NT2/D1 (cell line): ENCODE measurements around the gene POU6F2.
"Not testable (repeated sequence)": the region's sequence is repeated elsewhere in the genome, so short reads cannot be mapped to it uniquely, and the experiment has no call there.

Source experiments
- DNase-seq: peaks from one replicate; pipeline ENCODE4 v3.0.0-alpha.2; 2011; ENCODE audit warnings: low read depth, low spot score
- H3K27me3 ChIP-seq: 2 replicates; pipeline ENCODE4 v1.6.0; 2011; ENCODE audit warnings: mild to moderate bottlenecking; ENCODE audit not compliant: insufficient read length, insufficient read depth
- H3K36me3 ChIP-seq: 2 replicates; pipeline ENCODE4 v1.6.1; 2011; ENCODE audit warnings: mild to moderate bottlenecking, low read length, mixed read lengths; ENCODE audit not compliant: insufficient read depth, insufficient read length
- H3K4me1 ChIP-seq: 2 replicates; pipeline ENCODE4 v1.5.1; 2011; ENCODE audit not compliant: insufficient read depth, insufficient read length
- H3K4me3 ChIP-seq: 2 replicates; pipeline ENCODE4 v1.5.1; 2011; ENCODE audit warnings: low read depth; ENCODE audit not compliant: insufficient read length
- H3K9ac ChIP-seq: 2 replicates; pipeline ENCODE4 v1.6.0; 2011; ENCODE audit warnings: low read depth; ENCODE audit not compliant: insufficient read length
- H3K9me3 ChIP-seq: 2 replicates; pipeline ENCODE4 v1.5.1; 2011; ENCODE audit warnings: mild to moderate bottlenecking, low read length; ENCODE audit not compliant: insufficient read depth
- SUZ12 ChIP-seq: IDR thresholded peaks from 2 replicates; pipeline ENCODE4 v1.6.1; 2011; ENCODE audit not compliant: insufficient read length, insufficient read depth; ENCODE audit errors: extremely low read depth
- YY1 ChIP-seq: IDR thresholded peaks from 2 replicates; pipeline ENCODE4 v1.6.1; 2011; ENCODE audit not compliant: insufficient read length, insufficient read depth
- ZNF274 ChIP-seq: IDR thresholded peaks from 2 replicates; pipeline ENCODE4 v1.6.1; 2011; ENCODE audit warnings: mild to moderate bottlenecking, low read depth, low read length

POU6F2 gene

GRCh38 chr7:38978491-38978890 lies 782 bp downstream of the POU6F2 start:
- TF ChIP-seq YY1, result no peak
- TF ChIP-seq ZNF274, result no peak
- no peak for TF ChIP-seq SUZ12
- no peak overlapping the region for H3K4me3 ChIP-seq

GRCh38 chr7:38992203-38992602 lies 14.5 kb downstream of the POU6F2 start:
- H3K4me1 ChIP-seq, result no peaks in the 10 kb centered on the region
- no peak for DNase-seq
- H3K4me3 ChIP-seq, result no peak overlapping the region
- H3K36me3 ChIP-seq, result no peaks in the 10 kb centered on the region
- TF ChIP-seq ZNF274 (no peak), YY1 (no peak), SUZ12 (no peak)
- H3K27me3 ChIP-seq, result no peaks in the 10 kb centered on the region
- no peaks in the 10 kb centered on the region for H3K9me3 ChIP-seq
- H3K9ac ChIP-seq, result no peak overlapping the region

More at GRCh38 chr7:38978491-38978890, 782 bp downstream of the POU6F2 start:
- no peaks in the 10 kb centered on the region for H3K4me1 ChIP-seq
- no peak for DNase-seq
- no peaks in the 10 kb centered on the region for H3K36me3 ChIP-seq
- peaks cover 33% of the 10 kb centered on the region for H3K27me3 ChIP-seq
- H3K9me3 ChIP-seq, result no peaks in the 10 kb centered on the region
- H3K9ac ChIP-seq, result peak overlapping the region; percentile 39

- Histone ChIP-seq H3K27me3 (no peaks in the 10 kb centered on the region), H3K36me3 (peaks cover 5% of the 10 kb centered on the region), H3K9ac (no peak overlapping the region), H3K4me1 (no peaks in the 10 kb centered on the region), H3K9me3 (no peaks in the 10 kb centered on the region), H3K4me3 (no peak overlapping the region)
- DNase-seq, result no peak
- TF ChIP-seq ZNF274, result no peak
- no peak for TF ChIP-seq YY1
- TF ChIP-seq SUZ12, result no peak
Measured at GRCh38 chr7:39001595-39001994, 23.9 kb downstream of the POU6F2 start.

GRCh38 chr7:39002755-39003154 lies 25.0 kb downstream of the POU6F2 start:
- no peaks in the 10 kb centered on the region for H3K9me3 ChIP-seq
- DNase-seq, result no peak
- no peaks in the 10 kb centered on the region for H3K27me3 ChIP-seq
- no peak overlapping the region for H3K4me3 ChIP-seq
- peaks cover 5% of the 10 kb centered on the region for H3K36me3 ChIP-seq
- H3K4me1 ChIP-seq, result no peaks in the 10 kb centered on the region
- no peak overlapping the region for H3K9ac ChIP-seq
- TF ChIP-seq SUZ12, result no peak
- TF ChIP-seq YY1, result no peak
- no peak for TF ChIP-seq ZNF274

GRCh38 chr7:39005036-39005435 lies 27.3 kb downstream of the POU6F2 start:
- H3K9me3 ChIP-seq, result no peaks in the 10 kb centered on the region
- TF ChIP-seq ZNF274 (no peak), YY1 (no peak), SUZ12 (no peak)

GRCh38 chr7:39005461-39005860 lies 27.8 kb downstream of the POU6F2 start:
- H3K4me3 ChIP-seq, result no peak overlapping the region
- H3K4me1 ChIP-seq, result no peaks in the 10 kb centered on the region
- H3K9ac ChIP-seq, result no peak overlapping the region
- TF ChIP-seq ZNF274 (no peak), YY1 (no peak), SUZ12 (no peak)
- H3K36me3 ChIP-seq, result peaks cover 5% of the 10 kb centered on the region
- no peak for DNase-seq
- no peaks in the 10 kb centered on the region for H3K27me3 ChIP-seq
- H3K9me3 ChIP-seq, result no peaks in the 10 kb centered on the region

More at GRCh38 chr7:39005036-39005435, 27.3 kb downstream of the POU6F2 start:
- Histone ChIP-seq H3K4me1 (no peaks in the 10 kb centered on the region), H3K36me3 (peaks cover 5% of the 10 kb centered on the region), H3K9ac (no peak overlapping the region), H3K4me3 (no peak overlapping the region), H3K27me3 (no peaks in the 10 kb centered on the region)
- no peak for DNase-seq

GRCh38 chr7:39013049-39013939 lies 35.6 kb downstream of the POU6F2 start:
- not testable (repeated sequence) for H3K36me3 ChIP-seq, H3K4me1 ChIP-seq, H3K9me3 ChIP-seq, H3K27me3 ChIP-seq
- H3K4me3 ChIP-seq, result peak overlapping the region; percentile 57
- peak overlapping the region; percentile 75 for H3K9ac ChIP-seq
- DNase-seq, result peak; percentile 9
